Spleen (tissue), 11 donors: ENCODE data around the gene PNPLA2. TPM values are rescaled to one million over a fixed set of nuclear protein-coding genes. Genes with fewer than 3 reads are reported as not detected.

ENCODE experiments used
- DNase-seq: peaks from one replicate; pipeline ENCODE4 v3.0.0-alpha.2; 2020
- H3K27ac ChIP-seq, 8 donors: fragments of 200-600 bp; sonication (generic) in 7 of 8; 1 replicate in 4 of 8; 2 replicates in 4 of 8; pipeline versions ENCODE4 v1.5.0 to v1.8.0; 2016 to 2021; ENCODE audit warnings: inconsistent platforms in 4 of 8, mild to moderate bottlenecking in 4 of 8, moderate library complexity in 1 of 8
- H3K27me3 ChIP-seq, 7 donors: fragments of 200-600 bp; sonication (generic) in 6 of 7; replicated peaks in 1 of 7; 1 replicate in 4 of 7; 2 replicates in 3 of 7; pipeline versions ENCODE4 v1.5.0 to v1.8.0; 2016 to 2021; ENCODE audit warnings: inconsistent platforms in 3 of 7, mild to moderate bottlenecking in 1 of 7
- H3K36me3 ChIP-seq, 6 donors: fragments of 200-600 bp; sonication (generic) in 5 of 6; 1 replicate in 4 of 6; 2 replicates in 2 of 6; pipeline versions ENCODE4 v1.5.0 to v1.8.0; 2016 to 2021; ENCODE audit warnings: inconsistent platforms in 2 of 6
- H3K4me1 ChIP-seq, 6 donors: fragments of 200-600 bp; sonication (generic) in 5 of 6; 1 replicate in 3 of 6; 2 replicates in 3 of 6; pipeline versions ENCODE4 v1.5.0 to v1.8.0; 2016 to 2021; ENCODE audit warnings: inconsistent platforms in 3 of 6
- H3K4me3 ChIP-seq, 8 donors: fragments of 200-600 bp; sonication (generic) in 7 of 8; 1 replicate in 4 of 8; 2 replicates in 4 of 8; pipeline versions ENCODE4 v1.5.0 to v1.8.0; 2016 to 2021; ENCODE audit warnings: inconsistent platforms in 4 of 8, mild to moderate bottlenecking in 4 of 8, moderate library complexity in 2 of 8
- H3K9me3 ChIP-seq, 8 donors: fragments of 200-600 bp; sonication (generic) in 7 of 8; 1 replicate in 4 of 8; 2 replicates in 4 of 8; pipeline versions ENCODE4 v1.5.0 to v1.8.0; 2016 to 2021; ENCODE audit warnings: inconsistent platforms in 4 of 8
- POLR2A ChIP-seq, 3 donors: fragments of 450-650 bp; IDR thresholded peaks; one replicate each; pipeline ENCODE4 v1.5.1; 2017; ENCODE audit warnings: antibody characterized with exemption in 3 of 3, mild to moderate bottlenecking in 1 of 3
- POLR2AphosphoS5 ChIP-seq, 3 donors: sonication (generic); formaldehyde crosslinking; IDR thresholded peaks; one replicate each; pipeline ENCODE4 v1.5.1; 2017; ENCODE audit warnings: antibody characterized with exemption in 3 of 3
- WGBS, 5 donors: extraction: QIAGEN DNeasy Blood & Tissue Kit in 3 of 5; methylation state at CpG; one replicate each; pipeline versions ENCODE4 v1.1.5 to v1.1.7; 2013 to 2018; 5-methylcytosine and 5-hydroxymethylcytosine counted together
- intact Hi-C: fragments of 100-400 bp; cut with DNase I; formaldehyde crosslinking; loops from one replicate; pipeline ENCODE4 v1.15.0; 2023; ENCODE audit warnings: low total_unique reads
- polyA plus RNA-seq, 3 donors: library from polyadenylated mRNA; stranded (reverse); fragments of 200-250 nt; gene quantifications; one replicate each; pipeline ENCODE4 v1.2.1, GENCODE V29; 2013
- total RNA-seq, 7 donors: library from RNA; depleted of rRNA in 3 of 7; stranded (reverse); fragments of >200 nt in 3 of 7; fragmentation: NEBNext Ultra II Directional in 4 of 7; extraction: Animal tissue kit (Norgen Biotek cat#: 25700) in 4 of 7; gene quantifications; one replicate each; pipeline versions ENCODE4 v1.1.0 to v1.2.1, GENCODE V29; 2016 to 2021
- TF ChIP-seq, protein P1 (sequence below), 11 experiments: fragments of 200-600 bp in 7 of 11; fragments of 450-650 bp in 4 of 11; sonication (generic) in 4 of 11; IDR thresholded peaks in 8 of 11; conservative IDR thresholded peaks in 3 of 11; 1 replicate in 7 of 11; 2 replicates in 4 of 11; pipeline versions ENCODE4 v1.4.0 to v1.8.0; 2016 to 2021; ENCODE audit warnings: antibody characterized with exemption in 11 of 11, inconsistent platforms in 4 of 11, mild to moderate bottlenecking in 1 of 11
- donor health status: healthy with polysubstance abuse.
- donor health status: DM: no; HTN: no; CAD: no; lungs with moderate emphysema.
- donor health status: DM: no; HTN: no; CAD: no.
- donor health status: Bipolar disorder and iron deficiency.
- donor health status: healthy.
- donor health status: DM: no; HTN: no; CAD: no.
- donor health status: DM: yes; HTN: yes; CAD: no.

PNPLA2 gene
- total and polyA plus RNA-seq, 10 donors, result 46.3 to 131 (median 107) TPM

DNA sequence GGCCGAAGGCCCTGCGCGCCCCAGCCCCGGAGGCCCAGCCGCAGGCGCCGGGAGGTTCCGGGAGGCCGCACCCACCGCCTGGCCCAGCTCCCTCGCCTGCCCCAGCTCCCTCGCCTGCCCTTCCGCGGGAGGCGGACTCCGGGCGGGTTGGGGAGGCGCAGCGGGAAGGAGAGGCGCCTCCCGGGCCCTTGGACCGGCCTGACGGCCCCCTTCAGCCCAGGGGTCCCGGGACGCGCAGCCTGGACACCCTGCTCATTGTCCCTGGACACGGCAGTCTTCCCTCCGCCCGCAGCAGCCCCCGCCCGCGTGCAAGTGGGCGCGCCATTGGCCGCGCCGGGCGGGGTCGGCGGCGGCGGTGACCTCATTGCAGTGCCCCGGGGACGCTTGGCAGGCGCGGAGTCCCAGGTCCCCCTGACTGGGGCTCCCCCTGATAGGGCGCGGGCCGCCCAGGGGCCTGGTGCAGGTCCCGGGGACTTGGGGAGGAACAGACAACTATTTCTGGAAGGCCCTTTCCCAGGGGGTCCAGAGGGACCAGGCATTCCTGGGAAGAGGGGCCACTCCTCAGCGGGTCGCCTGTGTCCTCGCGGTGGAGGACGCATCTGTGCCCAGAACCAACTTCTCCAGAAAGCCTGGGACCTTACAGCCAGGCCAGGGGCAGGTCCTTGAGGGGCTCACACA lies 14.5 kb downstream of the PNPLA2 start:
- WGBS, 5 donors, result 0 to 2% (median 1%) methylated on average over 18 to 55 of the region's 55 CpGs
- DNase-seq, result peak; percentile 89
- Histone ChIP-seq H3K4me3 (peak overlapping the region; percentile 55 to 83 (median 60)), H3K27ac (peak overlapping the region; percentile 6 to 87 (median 78)), H3K9me3 (no peaks in the 10 kb centered on the region), H3K27me3 (peaks cover 0 to 72% (median 22%) of the 10 kb centered on the region in 7 donors), H3K4me1 (peaks cover 44 to 96% (median 76%) of the 10 kb centered on the region in 6 donors), H3K36me3 (peaks cover 0 to 25% (median 18%) of the 10 kb centered on the region in 6 donors)
- TF ChIP-seq POLR2AphosphoS5 (IDR thresholded peaks at IDR 0.05), result peak in 2 of 3 donors; percentile 24 to 67
- no peak for TF ChIP-seq POLR2A (IDR thresholded peaks at IDR 0.05)
- TF ChIP-seq, protein P1, sequence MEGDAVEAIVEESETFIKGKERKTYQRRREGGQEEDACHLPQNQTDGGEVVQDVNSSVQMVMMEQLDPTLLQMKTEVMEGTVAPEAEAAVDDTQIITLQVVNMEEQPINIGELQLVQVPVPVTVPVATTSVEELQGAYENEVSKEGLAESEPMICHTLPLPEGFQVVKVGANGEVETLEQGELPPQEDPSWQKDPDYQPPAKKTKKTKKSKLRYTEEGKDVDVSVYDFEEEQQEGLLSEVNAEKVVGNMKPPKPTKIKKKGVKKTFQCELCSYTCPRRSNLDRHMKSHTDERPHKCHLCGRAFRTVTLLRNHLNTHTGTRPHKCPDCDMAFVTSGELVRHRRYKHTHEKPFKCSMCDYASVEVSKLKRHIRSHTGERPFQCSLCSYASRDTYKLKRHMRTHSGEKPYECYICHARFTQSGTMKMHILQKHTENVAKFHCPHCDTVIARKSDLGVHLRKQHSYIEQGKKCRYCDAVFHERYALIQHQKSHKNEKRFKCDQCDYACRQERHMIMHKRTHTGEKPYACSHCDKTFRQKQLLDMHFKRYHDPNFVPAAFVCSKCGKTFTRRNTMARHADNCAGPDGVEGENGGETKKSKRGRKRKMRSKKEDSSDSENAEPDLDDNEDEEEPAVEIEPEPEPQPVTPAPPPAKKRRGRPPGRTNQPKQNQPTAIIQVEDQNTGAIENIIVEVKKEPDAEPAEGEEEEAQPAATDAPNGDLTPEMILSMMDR (IDR thresholded peaks at IDR 0.05 in 8 of 11, conservative IDR thresholded peaks at IDR 0.05 in 3 of 11), result peak in 1 of 11 experiments; percentile 2
- intact Hi-C loops, result no loop called here

DNA sequence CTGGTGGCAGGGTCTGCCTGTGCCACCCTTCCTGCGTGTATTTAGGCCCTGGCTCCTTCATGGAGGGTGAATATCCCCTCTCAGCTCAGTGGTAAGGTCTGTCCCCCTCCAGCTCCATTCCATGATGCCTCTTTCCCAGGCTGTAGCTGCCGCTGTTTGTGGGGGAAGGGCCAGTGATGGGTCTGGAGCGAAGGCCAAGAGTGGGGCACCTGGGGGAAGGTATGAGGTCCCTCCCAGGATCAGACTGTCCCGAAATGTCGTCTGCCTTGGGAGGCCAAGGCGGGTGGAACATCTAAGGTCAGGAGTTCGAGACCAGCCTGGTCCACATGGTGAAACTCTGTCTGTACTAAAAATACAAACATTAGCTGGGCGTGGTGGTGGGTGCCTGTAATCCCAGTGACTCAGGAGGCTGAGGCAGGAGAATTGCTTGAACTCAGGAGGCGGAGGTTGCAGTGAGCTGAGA lies 15.2 kb downstream of the PNPLA2 start:
- DNase-seq, result no peak
- Histone ChIP-seq H3K27me3 (peaks cover 0 to 66% (median 20%) of the 10 kb centered on the region in 7 donors), H3K27ac (peak overlapping the region in 5 of 8 donors; percentile 78 to 87 (median 81)), H3K36me3 (peaks cover 0 to 32% (median 24%) of the 10 kb centered on the region in 6 donors), H3K9me3 (no peaks in the 10 kb centered on the region), H3K4me1 (peaks cover 38 to 96% (median 71%) of the 10 kb centered on the region in 6 donors), H3K4me3 (peak overlapping the region in 7 of 8 donors; percentile 58 to 83 (median 62))
- 63 to 76% (median 65%) methylated on average over 9 of the region's 9 CpGs for WGBS, 5 donors
- intact Hi-C loops, result no loop called here
- TF ChIP-seq POLR2AphosphoS5 (IDR thresholded peaks at IDR 0.05), result no peak
- TF ChIP-seq, protein P1 (IDR thresholded peaks at IDR 0.05 in 8 of 11, conservative IDR thresholded peaks at IDR 0.05 in 3 of 11), result no peak
- TF ChIP-seq POLR2A (IDR thresholded peaks at IDR 0.05), result no peak

DNA sequence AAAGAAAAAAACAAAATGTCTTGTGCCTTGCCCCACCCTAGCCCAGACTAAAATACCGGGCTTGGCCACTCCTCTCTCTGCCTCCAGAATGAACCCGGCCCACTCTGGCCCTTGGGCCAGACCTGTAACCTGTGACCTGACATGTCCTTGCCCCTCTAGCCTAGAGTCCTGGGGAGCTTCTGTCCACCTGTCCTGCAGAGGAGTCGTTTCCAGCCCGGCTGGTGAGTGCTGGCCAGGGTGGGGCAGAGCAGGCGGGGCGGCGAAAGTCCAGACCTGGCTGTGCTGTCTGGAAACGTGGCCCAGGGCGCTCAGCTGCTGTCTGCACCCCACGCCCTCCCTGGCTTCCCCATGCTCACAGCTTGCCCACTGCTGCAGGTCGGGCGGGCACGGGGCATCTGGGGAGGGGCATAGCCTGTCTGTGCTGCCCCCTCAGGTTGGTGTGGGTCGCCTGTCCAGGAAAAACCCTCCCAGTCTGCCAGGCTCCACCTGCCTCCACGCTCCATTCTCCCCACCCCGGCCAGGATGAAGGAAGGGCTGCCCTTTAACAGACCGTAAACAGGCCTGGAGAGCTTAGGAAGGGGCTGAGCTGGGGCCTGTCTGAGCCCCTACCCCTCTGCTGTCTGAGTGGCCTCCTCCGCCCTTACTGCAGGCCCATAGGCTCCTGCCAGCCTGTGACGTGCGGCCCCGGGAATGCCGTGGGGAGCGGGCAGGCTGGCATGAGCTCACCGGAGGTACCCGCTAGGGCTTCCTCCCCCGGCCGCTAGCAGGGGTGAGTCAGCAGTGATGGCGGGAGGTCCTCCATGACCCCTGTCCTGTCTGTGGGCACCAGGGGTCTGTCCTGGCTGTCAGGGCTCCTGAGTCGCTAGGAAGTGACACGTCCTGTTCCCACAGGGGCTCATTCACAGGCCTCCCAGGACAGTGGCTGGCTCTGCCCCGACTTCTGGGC lies 15.9 kb downstream of the PNPLA2 start:
- peak; percentile 78 for DNase-seq
- Histone ChIP-seq H3K27ac (peak overlapping the region in 6 of 8 donors; percentile 38 to 87 (median 80)), H3K27me3 (peaks cover 0 to 58% (median 14%) of the 10 kb centered on the region in 7 donors), H3K9me3 (no peaks in the 10 kb centered on the region), H3K36me3 (peaks cover 0 to 39% (median 32%) of the 10 kb centered on the region in 6 donors), H3K4me3 (peak overlapping the region in 4 of 8 donors; percentile 10 to 83 (median 63)), H3K4me1 (peaks cover 30 to 96% (median 65%) of the 10 kb centered on the region in 6 donors)
- no peak for TF ChIP-seq POLR2A (IDR thresholded peaks at IDR 0.05)
- peak; percentile 56 to 84 (median 74) for TF ChIP-seq POLR2AphosphoS5 (IDR thresholded peaks at IDR 0.05)
- intact Hi-C loops, result no loop called here
- 25 to 47% (median 42%) methylated on average over 17 to 31 of the region's 31 CpGs for WGBS, 5 donors

DNA sequence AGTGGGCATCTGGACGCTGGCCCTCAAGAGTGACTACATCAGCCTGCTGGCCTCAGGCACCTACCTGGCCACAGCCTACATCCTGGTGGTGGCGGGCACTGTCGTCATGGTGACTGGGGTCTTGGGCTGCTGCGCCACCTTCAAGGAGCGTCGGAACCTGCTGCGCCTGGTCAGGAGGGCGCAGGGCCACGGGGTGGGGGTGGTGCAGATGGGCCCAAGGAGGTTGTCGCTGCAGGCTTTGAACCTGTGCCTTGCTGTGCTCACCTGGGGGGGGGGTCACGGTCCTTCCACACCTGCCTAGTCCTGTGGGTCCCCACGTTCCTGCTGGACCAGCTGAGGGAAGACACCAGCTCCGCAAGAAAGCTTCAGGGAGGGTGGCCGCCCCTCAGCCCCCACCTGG lies 17.6 kb downstream of the PNPLA2 start:
- TF ChIP-seq POLR2AphosphoS5 (IDR thresholded peaks at IDR 0.05) (peak in 2 of 3 donors; percentile 13 to 61), POLR2A (IDR thresholded peaks at IDR 0.05) (no peak)
- TF ChIP-seq, protein P1 (IDR thresholded peaks at IDR 0.05 in 8 of 11, conservative IDR thresholded peaks at IDR 0.05 in 3 of 11), result no peak
- peak; percentile 76 for DNase-seq
- intact Hi-C loops, result no loop called here
- Histone ChIP-seq H3K9me3 (no peaks in the 10 kb centered on the region), H3K27me3 (peaks cover 0 to 42% (median 0%) of the 10 kb centered on the region in 7 donors), H3K4me3 (no peak overlapping the region), H3K4me1 (peaks cover 27 to 96% (median 63%) of the 10 kb centered on the region in 6 donors), H3K36me3 (peaks cover 0 to 54% (median 38%) of the 10 kb centered on the region in 6 donors), H3K27ac (peak overlapping the region in 1 of 8 donors; percentile 31)
- WGBS, 5 donors, result 91 to 97% (median 94%) methylated on average over 7 to 14 of the region's 14 CpGs
